Erythroblast (primary cell): Measurements from ENCODE around the gene LPAR3.

ENCODE experiments used
- GATA1 ChIP-seq: IDR thresholded peaks from 2 replicates; pipeline ENCODE4 v1.6.1; 2011; ENCODE audit warnings: low read depth, mild to moderate bottlenecking, control low read depth, low read length, moderate library complexity
- POLR2A ChIP-seq: IDR thresholded peaks from 2 replicates; pipeline ENCODE4 v1.6.1; 2011; ENCODE audit warnings: mild to moderate bottlenecking, low read length

GRCh38 chr1:84775535-84775920 is 117.5 kb downstream of the LPAR3 start:
- TF ChIP-seq POLR2A = no peak
- no peak for TF ChIP-seq GATA1
